OCI-LY7 (cell line): Measurements from ENCODE around the gene TMEM271. TPM values are rescaled to one million over a fixed set of nuclear protein-coding genes. Genes with fewer than 3 reads are reported as not detected.

Source experiments
- BruUV-seq: library from RNA; stranded (reverse); fragments of 400-500 nt; replicated peaks from 2 replicates; lab custom pipeline; 2021; lab: Mats Ljungman, UMichigan
- CTCF ChIA-PET: fragments of 300-600 bp; sonication (Branson Sonifier 250); formaldehyde crosslinking; loops from one replicate; lab custom pipeline; 2022; ENCODE audit warnings: antibody characterized with exemption; ENCODE audit not compliant: unreplicated experiment; lab: Charles Lee
- POLR2A ChIA-PET: fragments of 300-600 bp; sonication (Branson Sonifier 250); formaldehyde crosslinking; loops from one replicate; lab custom pipeline; 2022; ENCODE audit warnings: antibody characterized with exemption; lab: Charles Lee
- DNase-seq: peaks from one replicate; pipeline ENCODE4 v3.0.0-alpha.2; 2015; ENCODE audit warnings: low spot score
- H2AFZ ChIP-seq: fragments of 200-600 bp; sonication (generic), shearing (Covaris generic); 2 replicates; pipeline ENCODE4 v1.6.1; 2014; ENCODE audit warnings: mild to moderate bottlenecking, antibody characterized with exemption, low read length, moderate library complexity
- H3K27ac ChIP-seq: fragments of 200-600 bp; sonication (generic); 2 replicates; pipeline ENCODE4 v1.5.1; 2014; ENCODE audit warnings: mixed run types, low read depth, mild to moderate bottlenecking, moderate library complexity, low read length, inconsistent platforms; ENCODE audit not compliant: poor library complexity, severe bottlenecking
- H3K36me3 ChIP-seq: fragments of 200-600 bp; sonication (generic); 2 replicates; pipeline ENCODE4 v1.6.1; 2014; ENCODE audit warnings: mild to moderate bottlenecking, antibody characterized with exemption, low read length, moderate library complexity, mixed read lengths; ENCODE audit not compliant: insufficient read depth
- H3K4me1 ChIP-seq: fragments of 200-600 bp; sonication (generic); 2 replicates; pipeline ENCODE4 v1.5.1; 2014; ENCODE audit warnings: mild to moderate bottlenecking, low read length; ENCODE audit not compliant: insufficient read depth, poor library complexity, severe bottlenecking
- H3K4me2 ChIP-seq: fragments of 200-600 bp; sonication (generic); 2 replicates; pipeline ENCODE4 v1.6.1; 2014; ENCODE audit warnings: mild to moderate bottlenecking, low read length
- H3K4me3 ChIP-seq: fragments of 200-600 bp; sonication (generic); 2 replicates; pipeline ENCODE4 v1.5.1; 2014; ENCODE audit warnings: mild to moderate bottlenecking, low read depth, low read length; ENCODE audit not compliant: poor library complexity, severe bottlenecking
- H3K79me2 ChIP-seq: fragments of 200-600 bp; sonication (generic); 2 replicates; pipeline ENCODE4 v1.6.1; 2016; ENCODE audit warnings: low read depth, mild to moderate bottlenecking, low read length, moderate library complexity, mixed read lengths; ENCODE audit not compliant: insufficient read depth
- H3K9me2 ChIP-seq: fragments of 200-600 bp; sonication (generic); 2 replicates; pipeline ENCODE4 v1.6.1; 2016; ENCODE audit warnings: mild to moderate bottlenecking, low read length, mixed read lengths; ENCODE audit not compliant: insufficient read depth
- H3K9me3 ChIP-seq: fragments of 200-600 bp; sonication (generic); 2 replicates; pipeline ENCODE4 v1.6.1; 2014; ENCODE audit warnings: mild to moderate bottlenecking, mixed run types, low read length, mixed read lengths
- H4K20me1 ChIP-seq: fragments of 200-600 bp; sonication (generic); 2 replicates; pipeline ENCODE4 v1.6.1; 2014; ENCODE audit warnings: mild to moderate bottlenecking, antibody characterized with exemption, low read length, moderate library complexity, mixed read lengths; ENCODE audit not compliant: insufficient read depth
- CTCF ChIP-seq: fragments of 200-600 bp; sonication (generic); conservative IDR thresholded peaks from 2 replicates; pipeline ENCODE4 v1.5.1; 2014; ENCODE audit warnings: mild to moderate bottlenecking, antibody characterized with exemption, low read length, moderate library complexity, mixed read lengths
- EZH2phosphoT487 ChIP-seq: fragments of 200-600 bp; sonication (generic); IDR thresholded peaks from 2 replicates; pipeline ENCODE4 v1.6.1; 2018; ENCODE audit warnings: low read depth, borderline replicate concordance, mild to moderate bottlenecking, mixed run types, antibody characterized with exemption, low read length, moderate library complexity, mixed read lengths
- intact Hi-C: fragments of 100-400 bp; cut with micrococcal nuclease; formaldehyde crosslinking; loops from one replicate; pipeline ENCODE4 v1.10.0; 2022; ENCODE audit not compliant: unreplicated experiment
- total RNA-seq, 2 experiments: library from RNA; depleted of rRNA in 1 of 2; stranded (reverse); fragments of >200 nt in 1 of 2; shearing (Covaris generic) in 1 of 2; gene quantifications; 2 replicates each; pipeline ENCODE4 v1.2.3, GENCODE V29; 2014 to 2022

The TMEM271 gene
- total RNA-seq, 2 experiments from 2014 or later = not detected

GRCh38 chr4:548976-549375, 27.1 kb downstream of the TMEM271 start:
- no peak overlapping the region for H3K4me3 ChIP-seq
- H2AFZ ChIP-seq = no peak overlapping the region
- H3K9me2 ChIP-seq = no peaks in the 10 kb centered on the region
- H3K27ac ChIP-seq = no peak overlapping the region
- no peaks in the 10 kb centered on the region for H3K4me1 ChIP-seq
- CTCF ChIA-PET = no interaction called here
- 0 out of 2 replicates have a peak, but pooled peaks cover 5% of the 10 kb centered on the region for H3K9me3 ChIP-seq
- no peak for TF ChIP-seq EZH2phosphoT487
- TF ChIP-seq CTCF = no peak
- no peaks in the 10 kb centered on the region for H3K36me3 ChIP-seq
- POLR2A ChIA-PET = no interaction called here
- no peak for DNase-seq
- no peak overlapping the region for H3K4me2 ChIP-seq
- no peaks in the 10 kb centered on the region for H3K79me2 ChIP-seq
- intact Hi-C loops = no loop called here
- no peaks in the 10 kb centered on the region for H4K20me1 ChIP-seq
- BruUV-seq = no TSS peak

- Histone ChIP-seq H3K27ac (no peak overlapping the region), H3K4me3 (no peak overlapping the region), H3K4me1 (no peaks in the 10 kb centered on the region), H3K79me2 (no peaks in the 10 kb centered on the region), H3K9me3 (peaks cover 6% of the 10 kb centered on the region; the same call in 1 of the 2 replicates), H2AFZ (no peak overlapping the region), H4K20me1 (no peaks in the 10 kb centered on the region), H3K36me3 (no peaks in the 10 kb centered on the region), H3K4me2 (no peak overlapping the region), H3K9me2 (no peaks in the 10 kb centered on the region; the same call in 1 of the 2 replicates)
- TF ChIP-seq EZH2phosphoT487 (no peak), CTCF (no peak)
- ChIA-PET POLR2A (no interaction called here), CTCF (no interaction called here)
- DNase-seq = no peak
- intact Hi-C loops = no loop called here
- BruUV-seq = no TSS peak
These were observed 30.5 kb downstream of the TMEM271 start for GRCh38 chr4:545612-546011.

DNA sequence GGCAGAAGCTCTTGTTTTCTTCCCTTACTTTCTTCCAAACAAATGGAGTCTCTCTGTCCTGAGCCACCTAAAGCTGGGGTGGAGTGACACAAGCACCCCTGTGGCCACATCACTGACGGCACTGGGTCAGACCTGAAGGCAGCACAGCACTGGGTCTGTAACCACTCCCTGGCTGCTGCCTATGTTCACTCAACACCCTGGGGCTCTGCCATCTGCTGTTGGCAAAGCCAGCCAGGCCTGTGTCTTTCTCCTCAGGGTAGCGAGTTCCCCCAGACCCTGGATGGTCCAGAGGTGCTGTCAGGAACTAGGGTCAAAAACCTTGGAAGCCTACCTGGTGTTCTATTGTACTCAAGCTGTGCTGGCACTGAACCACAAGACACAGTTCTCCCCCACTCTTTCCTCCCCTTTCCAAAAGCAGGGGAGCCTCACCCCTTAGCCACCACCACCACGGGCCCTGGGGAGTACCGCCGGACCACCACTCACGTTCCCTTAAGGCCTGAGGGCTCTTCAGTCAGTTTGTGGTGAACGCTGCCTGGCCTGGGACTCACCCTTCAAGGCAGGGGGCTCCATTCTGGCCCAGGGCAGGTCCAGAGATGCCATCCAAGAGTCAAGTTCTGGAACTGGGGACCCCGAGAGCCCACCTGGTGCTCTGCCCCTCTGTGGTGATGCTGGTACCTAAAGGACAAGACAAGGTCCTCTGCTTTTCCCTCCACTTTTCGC, 31.5 kb downstream of the TMEM271 start:
- Histone ChIP-seq H3K79me2 (no peaks in the 10 kb centered on the region), H3K36me3 (no peaks in the 10 kb centered on the region), H3K4me3 (no peak overlapping the region), H3K4me1 (no peaks in the 10 kb centered on the region), H3K9me3 (peaks cover 6% of the 10 kb centered on the region; the same call in 1 of the 2 replicates), H3K27ac (no peak overlapping the region), H3K4me2 (no peak overlapping the region), H4K20me1 (no peaks in the 10 kb centered on the region), H2AFZ (no peak overlapping the region), H3K9me2 (no peaks in the 10 kb centered on the region; the same call in 1 of the 2 replicates)
- no peak for TF ChIP-seq CTCF
- TF ChIP-seq EZH2phosphoT487 = no peak
- CTCF ChIA-PET = no interaction called here
- POLR2A ChIA-PET = no interaction called here
- BruUV-seq = no TSS peak
- DNase-seq = no peak
- intact Hi-C loops = no loop called here
